ENCODE data around the gene EFNA5. TPM values are rescaled to one million over a fixed set of nuclear protein-coding genes. Genes with fewer than 3 reads are reported as not detected.

EFNA5 gene
- polyA plus RNA-seq, 1 donor (not counting 4 experiments of a cell fraction or from before 2014, with no cell fraction given): 4.8 TPM

- Histone ChIP-seq H3K27me3 (ENCODE audit: control insufficient read depth, extremely low read depth, insufficient read depth, low read length) (no peaks in the 10 kb centered on the region), H4K20me1 (ENCODE audit: control insufficient read depth, extremely low read depth, insufficient read depth, low read length) (no peaks in the 10 kb centered on the region), H3K9me3 (ENCODE audit: control insufficient read depth, low read depth, low read length) (no peaks in the 10 kb centered on the region), H3K9me1 (ENCODE audit: control insufficient read depth, extremely low read depth, insufficient read depth, low read length) (no peaks in the 10 kb centered on the region), H3K27ac (ENCODE audit: control insufficient read depth, insufficient read depth, low read length) (no peak overlapping the region), H3K4me2 (ENCODE audit: control insufficient read depth, extremely low read depth, insufficient read depth, low read depth, low read length) (peak overlapping the region; percentile 44), H3K9ac (ENCODE audit: control insufficient read depth, extremely low read depth, insufficient read depth, low read length) (no peak overlapping the region), H3K4me1 (ENCODE audit: control insufficient read depth, extremely low read depth, insufficient read depth, low read length) (peaks cover 20% of the 10 kb centered on the region), H3K4me3 (ENCODE audit: control insufficient read depth in 2 of 3, extremely low read depth in 1 of 3, insufficient read depth in 2 of 3, low read depth in 1 of 3, low read length in 3 of 3) (no peak overlapping the region), H3K36me3 (ENCODE audit: control insufficient read depth in 2 of 2, extremely low read depth in 1 of 2, insufficient read depth in 2 of 2, low read length in 2 of 2) (no peaks in the 10 kb centered on the region), H2AFZ (ENCODE audit: control insufficient read depth, low read length) (no peak overlapping the region), H3K79me2 (ENCODE audit: control insufficient read depth, insufficient read depth, low read length) (peaks cover 2% of the 10 kb centered on the region)
- TF ChIP-seq EZH2 (IDR thresholded peaks at IDR 0.05; ENCODE audit: low read length): no peak
- no peak for TF ChIP-seq CTCF (optimal IDR thresholded peaks at IDR 0.05 in 1 of 3, IDR thresholded peaks at IDR 0.05 in 1 of 3, conservative IDR thresholded peaks at IDR 0.05 in 1 of 3; ENCODE audit: extremely low read depth in 1 of 3, insufficient read depth in 2 of 3, low read length in 3 of 3)
- dilution Hi-C loops (cut with MboI; ENCODE audit: extremely low pct_ligation_motif_present, low sequenced_read_pairs): no loop called here
- FAIRE-seq (peak; percentile 13), DNase-seq (ENCODE audit: low read depth, low spot score) (no peak)
Observed at GRCh38 chr5:107519900-107520354, 150.8 kb downstream of the EFNA5 start.

GRCh38 chr5:107518616-107519015 lies 152.1 kb downstream of the EFNA5 start:
- H3K4me3 ChIP-seq (ENCODE audit: control insufficient read depth in 2 of 3, extremely low read depth in 1 of 3, insufficient read depth in 2 of 3, low read depth in 1 of 3, low read length in 3 of 3): no peak overlapping the region
- DNase-seq (ENCODE audit: low read depth, low spot score) (no peak), FAIRE-seq (peak; percentile 13)
- TF ChIP-seq EZH2 (IDR thresholded peaks at IDR 0.05; ENCODE audit: low read length) (no peak), CTCF (optimal IDR thresholded peaks at IDR 0.05 in 1 of 3, IDR thresholded peaks at IDR 0.05 in 1 of 3, conservative IDR thresholded peaks at IDR 0.05 in 1 of 3; ENCODE audit: extremely low read depth in 1 of 3, insufficient read depth in 2 of 3, low read length in 3 of 3) (no peak)
- H2AFZ ChIP-seq (ENCODE audit: control insufficient read depth, low read length): no peak overlapping the region
- no peaks in the 10 kb centered on the region for H3K9me1 ChIP-seq (ENCODE audit: control insufficient read depth, extremely low read depth, insufficient read depth, low read length)
- no peaks in the 10 kb centered on the region for H3K9me3 ChIP-seq (ENCODE audit: control insufficient read depth, low read depth, low read length)
- H3K27me3 ChIP-seq (ENCODE audit: control insufficient read depth, extremely low read depth, insufficient read depth, low read length): no peaks in the 10 kb centered on the region
- peaks cover 22% of the 10 kb centered on the region for H3K4me1 ChIP-seq (ENCODE audit: control insufficient read depth, extremely low read depth, insufficient read depth, low read length)
- H3K27ac ChIP-seq (ENCODE audit: control insufficient read depth, insufficient read depth, low read length): no peak overlapping the region
- H4K20me1 ChIP-seq (ENCODE audit: control insufficient read depth, extremely low read depth, insufficient read depth, low read length): no peaks in the 10 kb centered on the region
- H3K79me2 ChIP-seq (ENCODE audit: control insufficient read depth, insufficient read depth, low read length): peaks cover 3% of the 10 kb centered on the region
- H3K4me2 ChIP-seq (ENCODE audit: control insufficient read depth, extremely low read depth, insufficient read depth, low read depth, low read length): no peak overlapping the region
- dilution Hi-C loops (cut with MboI; ENCODE audit: extremely low pct_ligation_motif_present, low sequenced_read_pairs): no loop called here
- no peak overlapping the region for H3K9ac ChIP-seq (ENCODE audit: control insufficient read depth, extremely low read depth, insufficient read depth, low read length)
- H3K36me3 ChIP-seq (ENCODE audit: control insufficient read depth in 2 of 2, extremely low read depth in 1 of 2, insufficient read depth in 2 of 2, low read length in 2 of 2): no peaks in the 10 kb centered on the region

All from keratinocyte (primary cell).